Nucleus accumbens (tissue), 56 donors: ENCODE data around the gene TFAM.

Source experiments
- DNase-seq, 56 donors: peaks; one replicate each; lab custom pipeline; 2025; lab: John Stamatoyannopoulos, UW

The TFAM gene

GRCh38 chr10:58384999-58385783 lies at the start of gene TFAM:
TSS of gene TFAM (plus strand) at chr10:58385410. CDS start at chr10:58385548, 138 bp downstream.
- peak; percentile 45 to 98 (median 93) for DNase-seq

- no peak for DNase-seq
These were observed 49.0 kb upstream of the TFAM start for GRCh38 chr10:58336242-58336641.

- no peak for DNase-seq
These were observed 43.8 kb upstream of the TFAM start for GRCh38 chr10:58341422-58341821.

DNA sequence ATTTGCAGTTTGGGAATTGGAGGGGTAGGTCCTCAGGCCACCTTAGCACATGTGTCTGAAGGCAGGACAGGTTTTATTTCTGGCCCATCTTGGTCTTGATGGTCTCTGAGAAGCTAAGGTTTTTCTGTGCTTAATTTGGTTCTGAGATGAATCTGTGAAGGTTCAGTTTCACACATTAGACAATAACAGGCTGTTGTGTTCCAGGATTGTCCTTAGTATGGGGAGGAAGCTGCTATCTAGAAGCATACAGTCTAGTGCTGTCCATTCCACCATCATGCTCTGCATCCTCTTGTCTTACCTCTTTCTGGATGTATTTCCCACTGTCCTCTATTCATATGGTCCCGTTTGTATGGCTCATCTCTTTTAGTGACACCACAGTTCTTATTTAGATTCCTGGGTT lies 43.3 kb upstream of the TFAM start:
- DNase-seq, result no peak

DNA sequence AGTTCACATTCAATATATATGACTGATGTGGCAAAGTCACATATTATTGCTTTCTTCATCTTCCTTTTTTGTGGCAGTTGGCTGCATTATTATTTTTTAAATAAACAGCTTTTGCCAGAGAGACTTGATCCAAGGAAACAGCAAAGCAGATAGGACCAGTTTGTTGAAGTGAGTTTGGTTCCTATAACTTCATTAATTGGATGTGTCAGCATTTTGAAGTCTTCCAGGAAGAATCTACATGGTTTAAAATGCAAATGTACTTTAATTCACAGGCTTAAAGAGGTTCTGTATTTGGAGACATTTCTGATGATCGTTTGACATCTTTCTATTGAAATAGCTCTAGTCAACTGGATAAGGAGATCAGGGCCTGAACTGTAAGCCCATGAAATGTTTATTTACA lies 37.2 kb upstream of the TFAM start:
- DNase-seq, result no peak

GRCh38 chr10:58348571-58349033 lies 36.6 kb upstream of the TFAM start:
- no peak for DNase-seq

DNA sequence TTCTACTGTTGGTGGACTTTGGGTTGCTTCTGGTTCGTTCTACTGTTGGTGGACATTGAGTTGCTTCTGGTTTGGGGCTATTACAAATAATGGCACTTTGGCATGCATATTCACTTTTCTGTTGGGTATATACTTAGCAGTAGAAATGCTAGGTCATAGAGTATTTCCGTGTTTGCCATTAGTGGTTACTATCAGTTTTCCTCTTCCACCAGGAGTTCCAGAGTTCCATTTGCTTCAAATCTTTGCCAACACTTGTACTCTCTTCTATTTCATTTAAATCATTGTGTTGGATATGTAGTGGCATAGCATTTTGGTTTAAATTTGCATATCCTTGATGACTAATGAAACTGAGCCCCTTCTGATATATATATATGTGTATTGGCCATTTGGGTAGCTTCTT lies 35.2 kb upstream of the TFAM start:
- no peak for DNase-seq

DNA sequence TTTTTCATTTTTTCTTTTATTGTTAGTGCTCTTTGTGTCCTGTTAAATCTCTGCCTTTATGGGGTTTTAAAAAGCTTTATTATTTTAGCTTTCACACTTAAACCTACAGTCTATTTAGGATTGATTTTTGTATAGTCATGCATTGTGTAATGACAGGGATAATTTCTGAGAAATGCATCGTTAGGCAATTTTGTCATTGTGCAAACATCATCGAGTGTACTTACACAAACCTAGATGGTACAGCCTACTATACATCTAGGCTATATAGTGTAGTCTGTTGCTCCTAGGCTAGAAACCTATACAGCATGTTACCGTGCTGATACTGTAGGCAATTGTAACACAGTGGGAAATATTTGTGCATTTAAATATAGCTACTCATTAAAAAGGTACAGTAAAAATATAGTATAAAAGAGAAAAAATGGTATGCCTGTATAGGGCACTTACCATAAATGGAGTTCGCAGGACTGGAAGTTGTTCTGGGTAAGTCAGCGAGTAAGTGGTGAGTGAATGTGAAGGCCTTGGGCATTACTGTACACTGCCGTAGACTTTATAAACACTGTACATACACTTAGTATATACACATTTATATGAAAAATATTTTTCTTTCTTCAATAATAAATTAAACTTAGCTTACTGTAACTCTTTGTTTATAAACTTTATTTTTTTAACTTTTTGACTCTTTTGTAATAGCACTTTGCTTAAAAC lies 34.4 kb upstream of the TFAM start:
- DNase-seq, result no peak

DNA sequence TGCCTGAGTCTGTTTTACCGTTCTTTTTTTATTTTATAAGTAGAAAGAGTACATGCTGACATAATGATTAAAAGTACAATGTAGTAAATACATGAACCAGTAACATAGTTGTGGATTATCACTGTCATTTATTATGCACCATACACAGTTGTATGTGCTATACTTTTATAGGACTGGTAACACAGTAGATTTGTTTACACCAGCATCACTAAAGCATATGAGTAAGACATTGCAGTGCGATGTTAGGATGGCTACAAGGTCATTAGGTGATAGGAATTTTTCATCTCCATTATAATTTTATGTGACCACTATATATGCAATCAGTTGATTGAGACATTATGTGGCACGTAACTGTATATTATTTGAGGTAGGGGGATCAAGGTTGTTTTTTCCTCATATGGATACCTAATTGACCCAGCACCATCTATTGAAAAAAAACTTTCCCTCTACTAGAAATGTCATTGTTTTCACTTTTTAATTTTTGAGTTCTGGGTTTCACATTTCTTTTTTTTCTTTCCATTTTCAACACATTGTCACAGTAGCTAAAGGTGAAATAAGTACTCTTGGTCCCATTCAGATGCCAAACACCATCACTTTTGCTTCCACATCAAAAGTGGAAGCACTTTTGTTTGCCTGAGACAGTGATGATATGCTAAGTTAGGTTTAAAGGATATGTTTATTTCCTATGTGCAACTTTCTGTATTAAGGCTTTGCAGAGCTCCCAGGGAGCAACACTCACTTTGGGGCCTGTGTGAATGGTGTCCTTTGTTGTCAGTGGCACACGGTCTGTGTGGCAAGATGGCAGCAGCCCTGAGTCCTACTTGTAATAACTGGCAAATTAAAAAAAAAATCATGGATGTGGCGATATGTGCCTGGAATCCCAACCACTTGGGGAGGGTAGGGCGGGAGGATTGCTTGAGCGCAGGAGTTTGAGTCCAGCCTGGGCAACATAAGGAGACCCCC lies 33.3 kb upstream of the TFAM start:
- DNase-seq, result peak in 17 of 56 donors; percentile 1 to 23 (median 4)

DNA sequence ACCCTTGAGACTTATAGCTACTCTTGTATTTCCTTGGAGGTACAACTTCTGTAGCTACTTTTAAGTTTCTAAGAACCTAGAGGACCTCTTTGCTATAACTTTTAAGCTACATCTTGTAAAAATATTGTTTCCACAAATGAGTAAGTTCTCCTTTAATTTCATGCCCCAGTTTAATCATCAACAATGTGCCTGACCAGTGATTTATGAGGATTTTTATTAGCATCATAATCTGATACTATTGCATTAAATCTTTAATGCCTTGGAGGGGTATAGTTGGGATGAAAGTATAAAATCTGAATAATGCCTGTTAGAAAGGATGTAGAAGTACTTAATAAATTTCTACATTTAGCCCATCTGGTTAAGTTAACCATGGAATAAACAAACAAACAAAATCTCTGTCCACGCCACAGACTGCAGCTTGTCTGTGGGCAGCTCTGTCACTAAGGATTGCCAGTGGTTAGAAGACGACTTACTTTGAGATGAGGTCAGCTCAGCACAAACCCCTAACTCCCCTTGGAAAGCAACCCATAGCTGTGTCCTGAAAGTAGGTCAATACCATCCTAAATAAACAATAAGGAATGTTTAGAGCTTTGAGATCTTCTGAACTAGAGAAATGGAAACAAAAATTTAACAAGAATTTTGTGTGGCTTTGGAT lies 32.1 kb upstream of the TFAM start:
- no peak for DNase-seq

DNA sequence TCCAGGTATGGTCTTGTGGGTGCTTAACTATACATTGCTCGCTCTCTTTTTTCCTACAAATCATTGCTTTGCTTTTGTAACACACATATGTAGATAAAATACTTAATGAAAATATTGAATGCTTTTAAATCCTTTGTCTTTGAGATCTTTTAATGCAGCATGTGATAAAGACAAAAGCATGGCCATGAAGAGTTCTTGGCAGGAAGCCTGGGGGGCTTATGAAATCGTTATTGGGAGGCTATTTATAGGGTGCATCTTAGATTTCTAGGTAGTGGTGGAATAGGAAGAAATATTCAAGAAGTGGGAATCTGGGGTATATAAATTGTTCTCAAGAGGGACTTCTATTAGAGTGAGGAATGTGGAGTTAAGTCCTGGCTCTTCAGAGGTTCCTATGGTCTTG lies 28.5 kb upstream of the TFAM start:
- DNase-seq, result no peak

DNA sequence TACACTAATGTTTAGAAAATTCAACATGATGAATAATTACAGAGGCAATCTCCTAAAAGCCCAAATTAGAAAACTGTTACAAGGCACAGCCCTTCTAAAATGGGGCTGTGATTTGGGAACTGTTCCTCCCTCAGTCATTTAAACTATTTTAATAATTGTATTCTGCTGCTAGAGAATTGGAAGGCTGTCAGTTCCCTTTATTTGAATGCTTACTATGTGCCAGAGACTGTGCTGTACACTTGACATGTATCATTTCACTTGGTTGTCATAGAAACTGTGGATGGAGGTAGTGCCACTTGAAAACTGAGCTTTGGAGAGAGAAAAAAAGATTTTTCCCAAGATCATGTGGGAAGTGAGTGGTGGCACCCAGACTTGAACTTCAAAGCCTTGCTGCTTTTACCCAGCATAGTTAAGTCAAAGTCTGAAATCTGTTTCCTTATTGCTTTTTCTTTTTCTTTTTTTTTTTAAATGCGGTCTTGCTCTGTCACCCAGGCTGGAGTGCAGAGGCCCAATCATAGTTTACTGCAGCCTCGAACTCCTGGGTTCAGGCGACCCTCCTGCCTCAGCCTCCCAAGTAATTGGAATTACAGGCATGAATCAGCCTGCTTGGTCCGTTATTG lies 26.8 kb upstream of the TFAM start:
- DNase-seq, result no peak

- no peak for DNase-seq
These were observed 26.3 kb upstream of the TFAM start for GRCh38 chr10:58358947-58359346.

- no peak for DNase-seq
These were observed 25.7 kb upstream of the TFAM start for GRCh38 chr10:58359541-58359940.

DNA sequence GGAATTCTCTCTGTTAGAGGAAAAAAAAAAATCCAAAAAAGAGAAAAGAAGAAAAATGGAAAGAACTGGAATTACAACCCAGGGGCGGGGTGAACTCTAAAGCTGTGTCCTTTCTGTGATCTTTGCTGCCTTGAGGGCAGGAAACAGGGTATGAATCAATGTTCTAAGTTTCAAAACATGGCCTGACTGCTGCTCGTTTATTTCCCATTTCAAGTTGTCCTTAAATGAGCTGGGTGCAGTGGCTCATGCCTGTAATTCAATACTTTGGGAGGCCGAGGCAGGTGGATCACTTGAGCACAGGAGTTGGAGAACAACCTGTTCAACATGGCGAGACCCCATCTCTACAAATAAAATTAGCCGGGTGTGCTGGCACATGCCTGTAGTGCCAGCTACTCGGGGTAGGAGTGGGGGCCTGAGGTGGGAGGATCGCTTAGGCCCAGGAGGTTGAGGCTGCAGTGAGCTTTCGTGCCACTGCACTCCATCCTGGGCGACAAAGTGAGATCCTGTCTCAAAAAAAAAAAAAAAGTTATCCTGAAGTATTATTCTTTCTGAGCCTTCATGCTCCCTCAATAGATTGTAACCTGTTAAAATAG lies 24.7 kb upstream of the TFAM start:
- DNase-seq, result no peak

DNA sequence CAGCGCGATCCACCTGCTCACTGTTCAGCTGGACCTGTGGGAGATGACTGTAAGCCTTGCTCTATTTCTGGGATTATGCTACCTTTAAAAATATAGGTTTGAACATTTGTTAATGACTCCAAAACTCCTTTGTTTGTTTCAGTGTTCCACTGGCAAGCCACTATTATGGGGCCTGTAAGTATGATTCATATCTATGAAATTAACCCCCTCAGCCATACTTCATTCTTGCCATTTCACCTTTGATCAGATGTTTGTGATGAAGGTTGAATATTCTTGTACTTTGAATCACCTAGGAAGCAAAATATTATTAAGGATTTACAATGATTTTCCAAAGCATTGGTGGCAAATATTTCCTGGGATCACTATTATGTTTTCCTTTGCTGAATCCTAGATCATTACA lies 23.9 kb upstream of the TFAM start:
- no peak for DNase-seq

GRCh38 chr10:58362027-58362789 lies 23.0 kb upstream of the TFAM start:
- DNase-seq, result no peak

DNA sequence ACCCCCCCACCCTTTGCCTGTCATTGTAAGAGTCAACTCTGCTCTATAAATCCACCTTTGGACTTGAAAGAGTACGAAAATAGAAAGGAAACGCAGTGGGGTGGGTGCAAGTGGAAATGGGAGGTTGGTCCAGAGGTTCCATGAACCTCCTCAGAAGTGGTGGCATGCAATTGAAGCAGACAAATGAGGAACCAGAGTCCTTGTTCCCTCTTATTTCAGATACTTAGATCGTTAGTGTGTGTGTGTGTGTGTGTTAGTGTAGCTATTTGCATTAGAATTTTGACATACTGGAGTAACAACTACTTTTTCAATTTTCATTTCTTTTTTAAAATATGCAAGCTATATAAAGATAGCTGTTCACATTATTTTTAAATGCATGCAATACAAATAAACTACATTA lies 18.1 kb upstream of the TFAM start:
- no peak for DNase-seq

DNA sequence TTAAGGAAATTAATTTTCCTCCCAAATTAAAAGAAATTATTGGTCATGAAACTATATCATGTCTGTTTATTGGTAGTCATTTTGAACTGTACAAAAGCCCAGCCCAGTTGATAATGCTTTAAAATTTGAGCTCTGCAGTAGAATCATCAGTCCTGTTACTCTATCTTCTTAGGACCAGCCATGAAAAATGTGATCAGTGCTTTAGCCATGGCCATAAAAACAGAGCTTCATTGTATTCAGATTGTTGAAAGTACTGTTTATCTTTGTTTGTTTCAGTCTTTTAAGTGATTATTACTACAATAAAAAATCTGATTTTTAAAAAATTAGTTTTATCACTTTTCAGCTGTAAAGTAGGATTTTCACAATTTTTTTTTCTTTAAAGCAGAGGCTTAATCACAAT lies 13.7 kb upstream of the TFAM start:
- no peak for DNase-seq
